Activated CD4-positive, alpha-beta T cell treated with anti-CD3 and anti-CD28 coated beads for 1 hour (primary cell): ENCODE results near the gene RECK.

Source experiments
- DNase-seq: peaks from one replicate; pipeline ENCODE4 v3.0.0-alpha.2; 2020

Gene RECK

GRCh38 chr9:36029765-36030528 lies 6.8 kb upstream of the RECK start:
- DNase-seq: no peak

- DNase-seq: no peak
Measured at GRCh38 chr9:36030871-36031270, 5.8 kb upstream of the RECK start.

GRCh38 chr9:36031774-36032555 lies 4.7 kb upstream of the RECK start:
- DNase-seq: no peak

GRCh38 chr9:36033788-36034187 lies 2.9 kb upstream of the RECK start:
- no peak for DNase-seq

- no peak for DNase-seq
Measured at GRCh38 chr9:36034234-36034633, 2.5 kb upstream of the RECK start.

GRCh38 chr9:36035006-36035405 lies 1.7 kb upstream of the RECK start:
- DNase-seq: no peak

- DNase-seq: no peak
Measured at GRCh38 chr9:36036253-36036779, 397 bp upstream of the RECK start.

GRCh38 chr9:36037549-36038122 lies 923 bp downstream of the RECK start:
- DNase-seq: no peak

GRCh38 chr9:36039121-36039520 lies 2.4 kb downstream of the RECK start:
- no peak for DNase-seq

- no peak for DNase-seq
Measured at GRCh38 chr9:36039696-36040095, 3.0 kb downstream of the RECK start.

- no peak for DNase-seq
Measured at GRCh38 chr9:36040271-36040925, 3.7 kb downstream of the RECK start.

GRCh38 chr9:36041506-36041905 lies 4.8 kb downstream of the RECK start:
- DNase-seq: no peak

GRCh38 chr9:36045610-36046009 lies 8.9 kb downstream of the RECK start:
- no peak for DNase-seq

GRCh38 chr9:36046923-36047322 lies 10.2 kb downstream of the RECK start:
- DNase-seq: no peak

- no peak for DNase-seq
Measured at GRCh38 chr9:36049408-36049807, 12.7 kb downstream of the RECK start.

- DNase-seq: no peak
Measured at GRCh38 chr9:36050476-36050875, 13.8 kb downstream of the RECK start.

- DNase-seq: no peak
Measured at GRCh38 chr9:36051317-36051716, 14.6 kb downstream of the RECK start.

- DNase-seq: no peak
Measured at GRCh38 chr9:36053971-36054370, 17.3 kb downstream of the RECK start.

GRCh38 chr9:36056896-36057295 lies 20.2 kb downstream of the RECK start:
- no peak for DNase-seq

- DNase-seq: no peak
Measured at GRCh38 chr9:36063804-36064447, 27.2 kb downstream of the RECK start.

GRCh38 chr9:36064448-36065037 lies 27.8 kb downstream of the RECK start:
- DNase-seq: no peak

- no peak for DNase-seq
Measured at GRCh38 chr9:36074055-36074454, 37.3 kb downstream of the RECK start.
